ENCODE measurements around the gene SNHG17. TPM values are rescaled to one million over a fixed set of nuclear protein-coding genes. Genes with fewer than 3 reads are reported as not detected.

Gene SNHG17
- total RNA-seq, 1 donor: 6.9 TPM

DNA sequence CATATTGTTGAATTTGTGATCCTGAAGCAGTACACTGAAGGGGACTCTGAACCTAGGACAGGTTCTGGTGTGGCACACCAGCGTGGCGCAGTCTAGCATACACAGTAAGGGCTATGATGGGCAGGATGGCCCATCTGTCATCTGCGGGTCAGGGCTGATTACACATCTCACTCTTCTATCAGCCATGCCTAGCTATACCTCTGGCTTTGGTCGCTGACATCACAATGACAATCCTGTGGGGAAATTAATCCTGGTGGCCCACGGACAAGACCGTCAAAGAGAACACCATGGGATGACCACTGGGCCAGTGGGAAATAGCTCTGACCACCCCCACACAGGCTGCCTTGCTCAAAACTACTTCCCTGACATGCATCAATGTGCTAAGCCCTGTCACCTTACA is 2.8 kb downstream of the SNHG17 start:
- Histone ChIP-seq H3K27ac (ENCODE audit: low read depth, low read length) (no peak overlapping the region), H3K27me3 (ENCODE audit: insufficient read depth, low read length) (no peaks in the 10 kb centered on the region), H3K4me3 (ENCODE audit: insufficient read depth, low read length) (no peak overlapping the region), H3K4me2 (ENCODE audit: insufficient read depth, low read length) (peak overlapping the region; percentile 4), H4K20me1 (ENCODE audit: insufficient read depth, low read length) (peaks cover 65% of the 10 kb centered on the region), H3K36me3 (ENCODE audit: insufficient read depth, low read length) (peaks cover 65% of the 10 kb centered on the region), H3K9me3 (ENCODE audit: low read depth, low read length) (no peaks in the 10 kb centered on the region), H3K79me2 (ENCODE audit: insufficient read depth, low read length) (peaks cover 74% of the 10 kb centered on the region), H3K4me1 (ENCODE audit: insufficient read depth, low read length) (peaks cover 32% of the 10 kb centered on the region), H2AFZ (ENCODE audit: low read length) (no peak overlapping the region)
- TF ChIP-seq, protein P1, sequence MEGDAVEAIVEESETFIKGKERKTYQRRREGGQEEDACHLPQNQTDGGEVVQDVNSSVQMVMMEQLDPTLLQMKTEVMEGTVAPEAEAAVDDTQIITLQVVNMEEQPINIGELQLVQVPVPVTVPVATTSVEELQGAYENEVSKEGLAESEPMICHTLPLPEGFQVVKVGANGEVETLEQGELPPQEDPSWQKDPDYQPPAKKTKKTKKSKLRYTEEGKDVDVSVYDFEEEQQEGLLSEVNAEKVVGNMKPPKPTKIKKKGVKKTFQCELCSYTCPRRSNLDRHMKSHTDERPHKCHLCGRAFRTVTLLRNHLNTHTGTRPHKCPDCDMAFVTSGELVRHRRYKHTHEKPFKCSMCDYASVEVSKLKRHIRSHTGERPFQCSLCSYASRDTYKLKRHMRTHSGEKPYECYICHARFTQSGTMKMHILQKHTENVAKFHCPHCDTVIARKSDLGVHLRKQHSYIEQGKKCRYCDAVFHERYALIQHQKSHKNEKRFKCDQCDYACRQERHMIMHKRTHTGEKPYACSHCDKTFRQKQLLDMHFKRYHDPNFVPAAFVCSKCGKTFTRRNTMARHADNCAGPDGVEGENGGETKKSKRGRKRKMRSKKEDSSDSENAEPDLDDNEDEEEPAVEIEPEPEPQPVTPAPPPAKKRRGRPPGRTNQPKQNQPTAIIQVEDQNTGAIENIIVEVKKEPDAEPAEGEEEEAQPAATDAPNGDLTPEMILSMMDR (IDR thresholded peaks at IDR 0.05; ENCODE audit: extremely low read depth, low read depth, low read length): no peak
- no peak for DNase-seq (ENCODE audit: insufficient read length, low spot score, missing footprints)

DNA sequence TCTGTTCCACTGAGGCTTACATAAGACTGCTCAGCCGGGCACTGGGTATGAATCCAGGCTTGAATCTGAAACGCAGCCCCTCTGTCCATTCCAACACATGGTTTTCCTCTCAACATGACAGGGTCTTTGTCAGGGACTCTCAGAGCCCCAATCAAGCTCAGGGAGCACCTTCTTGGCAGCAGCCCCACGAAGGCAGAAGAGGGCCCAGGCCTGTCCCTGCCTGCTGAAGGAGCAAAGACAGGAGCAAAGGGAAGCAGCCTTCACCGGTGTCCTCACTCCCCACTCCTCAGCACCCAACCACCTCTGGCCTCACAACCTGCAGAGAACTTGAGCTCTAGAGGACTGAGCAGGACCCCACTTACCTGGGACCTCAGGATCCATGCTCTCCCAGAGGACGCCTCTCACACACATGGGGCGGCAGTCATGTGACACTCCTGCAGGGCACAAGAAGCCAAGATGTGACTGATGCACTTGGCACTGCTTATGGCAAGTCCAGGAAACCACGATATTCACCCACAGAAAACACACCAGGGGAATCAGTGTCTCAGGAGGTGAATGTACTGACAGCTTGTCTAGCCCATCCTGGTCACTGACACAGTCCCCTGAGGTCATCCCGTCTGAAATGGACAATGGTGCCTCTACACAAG is 4.3 kb downstream of the SNHG17 start:
- Histone ChIP-seq H4K20me1 (ENCODE audit: insufficient read depth, low read length) (peaks cover 80% of the 10 kb centered on the region), H3K4me3 (ENCODE audit: insufficient read depth, low read length) (no peak overlapping the region), H3K27ac (ENCODE audit: low read depth, low read length) (peak overlapping the region; percentile 40), H3K9me3 (ENCODE audit: low read depth, low read length) (no peaks in the 10 kb centered on the region), H2AFZ (ENCODE audit: low read length) (no peak overlapping the region), H3K36me3 (ENCODE audit: insufficient read depth, low read length) (peaks cover 77% of the 10 kb centered on the region), H3K79me2 (ENCODE audit: insufficient read depth, low read length) (peaks cover 85% of the 10 kb centered on the region), H3K4me2 (ENCODE audit: insufficient read depth, low read length) (no peak overlapping the region), H3K4me1 (ENCODE audit: insufficient read depth, low read length) (peaks cover 42% of the 10 kb centered on the region), H3K27me3 (ENCODE audit: insufficient read depth, low read length) (no peaks in the 10 kb centered on the region)
- peak; percentile 76 for DNase-seq (ENCODE audit: insufficient read length, low spot score, missing footprints)
- TF ChIP-seq, protein P1 (IDR thresholded peaks at IDR 0.05; ENCODE audit: extremely low read depth, low read depth, low read length): no peak

DNA sequence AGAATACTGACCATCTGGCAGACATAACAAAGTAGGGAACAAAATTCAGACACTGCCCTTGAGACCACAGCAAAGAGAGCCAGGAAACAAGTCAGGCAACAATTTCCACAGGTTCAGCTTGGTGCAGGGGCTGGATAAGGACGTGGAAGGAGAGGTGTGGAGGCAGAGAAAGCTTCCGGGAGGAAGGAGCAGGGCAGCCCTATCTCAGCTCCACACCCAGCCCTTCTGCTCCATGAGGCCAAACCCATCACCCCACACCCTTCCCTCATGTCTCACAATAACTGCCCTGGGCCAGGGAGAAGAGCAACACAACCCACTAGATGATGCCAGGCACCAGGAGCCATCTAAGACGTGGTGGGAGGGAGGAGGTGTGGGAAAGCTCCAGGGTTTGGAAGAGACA is 5.8 kb downstream of the SNHG17 start:
- Histone ChIP-seq H4K20me1 (ENCODE audit: insufficient read depth, low read length) (peaks cover 93% of the 10 kb centered on the region), H3K9me3 (ENCODE audit: low read depth, low read length) (no peaks in the 10 kb centered on the region), H3K79me2 (ENCODE audit: insufficient read depth, low read length) (peaks cover 91% of the 10 kb centered on the region), H3K36me3 (ENCODE audit: insufficient read depth, low read length) (peaks cover 92% of the 10 kb centered on the region), H2AFZ (ENCODE audit: low read length) (no peak overlapping the region), H3K4me1 (ENCODE audit: insufficient read depth, low read length) (peaks cover 40% of the 10 kb centered on the region), H3K27me3 (ENCODE audit: insufficient read depth, low read length) (no peaks in the 10 kb centered on the region), H3K27ac (ENCODE audit: low read depth, low read length) (no peak overlapping the region), H3K4me2 (ENCODE audit: insufficient read depth, low read length) (no peak overlapping the region), H3K4me3 (ENCODE audit: insufficient read depth, low read length) (no peak overlapping the region)
- DNase-seq (ENCODE audit: insufficient read length, low spot score, missing footprints): no peak
- TF ChIP-seq, protein P1 (IDR thresholded peaks at IDR 0.05; ENCODE audit: extremely low read depth, low read depth, low read length): no peak

- no peak overlapping the region for H3K4me2 ChIP-seq (ENCODE audit: insufficient read depth, low read length)
- H3K27ac ChIP-seq (ENCODE audit: low read depth, low read length): no peak overlapping the region
- H2AFZ ChIP-seq (ENCODE audit: low read length): no peak overlapping the region
- H3K4me3 ChIP-seq (ENCODE audit: insufficient read depth, low read length): no peak overlapping the region
- H3K4me1 ChIP-seq (ENCODE audit: insufficient read depth, low read length): peaks cover 35% of the 10 kb centered on the region
- H3K36me3 ChIP-seq (ENCODE audit: insufficient read depth, low read length): peaks cover 93% of the 10 kb centered on the region
- TF ChIP-seq, protein P1 (IDR thresholded peaks at IDR 0.05; ENCODE audit: extremely low read depth, low read depth, low read length): no peak
- H4K20me1 ChIP-seq (ENCODE audit: insufficient read depth, low read length): peaks cover 93% of the 10 kb centered on the region
- DNase-seq (ENCODE audit: insufficient read length, low spot score, missing footprints): no peak
- peaks cover 91% of the 10 kb centered on the region for H3K79me2 ChIP-seq (ENCODE audit: insufficient read depth, low read length)
- H3K9me3 ChIP-seq (ENCODE audit: low read depth, low read length): no peaks in the 10 kb centered on the region
- H3K27me3 ChIP-seq (ENCODE audit: insufficient read depth, low read length): no peaks in the 10 kb centered on the region
Measured at GRCh38 chr20:38428800-38429199, 6.3 kb downstream of the SNHG17 start.

Data from osteoblast (primary cell).